Activated CD8-positive, alpha-beta T cell treated with anti-CD3 and anti-CD28 coated beads for 36 hours (primary cell): Measurements from ENCODE around the gene SECISBP2L. TPM values are rescaled to one million over a fixed set of nuclear protein-coding genes. Genes with fewer than 3 reads are reported as not detected.

Experiments
- ATAC-seq: fragments of 200-7000 bp; cut with Tn5 transposase; one replicate; pipeline ENCODE4 v1.10.0; 2021; ENCODE audit warnings: mild to moderate bottlenecking, moderate library complexity
- CTCF ChIA-PET: fragments of 350-600 bp; sonication (Branson Sonifier 250); formaldehyde crosslinking; loops from one replicate; lab custom pipeline; 2021; ENCODE audit warnings: antibody characterized with exemption; lab: Charles Lee
- POLR2A ChIA-PET: fragments of 350-600 bp; sonication (Branson Sonifier 250); formaldehyde crosslinking; loops from one replicate; lab custom pipeline; 2021; ENCODE audit warnings: antibody characterized with exemption; lab: Charles Lee
- DNase-seq: peaks from one replicate; pipeline ENCODE4 v3.0.0-alpha.2; 2020
- H3K27ac Mint-ChIP-seq: one replicate; pipeline ENCODE4 v1.8.0; 2021; ENCODE audit warnings: mild to moderate bottlenecking, mixed read lengths
- H3K27me3 Mint-ChIP-seq: one replicate; pipeline ENCODE4 v1.8.0; 2021; ENCODE audit warnings: mixed read lengths
- H3K36me3 Mint-ChIP-seq: one replicate; pipeline ENCODE4 v1.8.0; 2021; ENCODE audit warnings: low read depth, mixed read lengths
- H3K4me1 Mint-ChIP-seq: one replicate; pipeline ENCODE4 v1.8.0; 2021; ENCODE audit warnings: low read depth, mixed read lengths
- H3K4me3 Mint-ChIP-seq: one replicate; pipeline ENCODE4 v1.8.0; 2021; ENCODE audit warnings: mild to moderate bottlenecking, moderate library complexity, mixed read lengths
- H3K9me3 Mint-ChIP-seq: one replicate; pipeline ENCODE4 v1.8.0; 2021; ENCODE audit warnings: mixed read lengths
- CTCF ChIP-seq: fragments of 200-600 bp; IDR thresholded peaks from one replicate; pipeline ENCODE4 v1.8.0; 2022; ENCODE audit warnings: antibody characterized with exemption, mild to moderate bottlenecking
- intact Hi-C: fragments of 100-400 bp; cut with micrococcal nuclease; formaldehyde crosslinking; loops from one replicate; pipeline ENCODE4 v1.10.0; 2022
- total RNA-seq, 2 experiments: library from RNA; stranded (reverse); gene quantifications; one replicate each; pipeline ENCODE4 v1.2.3, GENCODE V29; 2021

Gene SECISBP2L
- total RNA-seq, 2 experiments from 2014 or later: 17.9 to 19.6 TPM

GRCh38 chr15:49036650-49037545 is 9.3 kb downstream of the SECISBP2L start:
- Mint-ChIP-seq H3K27ac (no peak overlapping the region), H3K4me1 (peaks cover 28% of the 10 kb centered on the region), H3K4me3 (no peak overlapping the region), H3K9me3 (no peaks in the 10 kb centered on the region), H3K36me3 (peaks cover 5% of the 10 kb centered on the region), H3K27me3 (no peaks in the 10 kb centered on the region)
- no peak for TF ChIP-seq CTCF
- no peak for DNase-seq
- intact Hi-C loops: no loop called here
- POLR2A ChIA-PET: interaction anchor here (0.6 to 1.0 kb wide), 2 partner anchors 13 to 705 kb away, joined by 3 read pairs; no protein-coding TSS in a partner anchor
- peak; percentile 64 for ATAC-seq
- CTCF ChIA-PET: interaction anchor here (1.5 kb wide), 1 partner anchor 10 kb away, joined by 6 read pairs; the partner anchor contains the start of gene SECISBP2L

GRCh38 chr15:49035825-49036224 is 10.4 kb downstream of the SECISBP2L start:
- intact Hi-C loops: no loop called here
- Mint-ChIP-seq H3K27ac (no peak overlapping the region), H3K9me3 (no peaks in the 10 kb centered on the region), H3K4me1 (peaks cover 18% of the 10 kb centered on the region), H3K4me3 (no peak overlapping the region), H3K36me3 (peaks cover 5% of the 10 kb centered on the region), H3K27me3 (no peaks in the 10 kb centered on the region)
- ATAC-seq (no peak), DNase-seq (no peak)
- TF ChIP-seq CTCF: no peak
- POLR2A ChIA-PET: interaction anchor here (1.0 kb wide), 1 partner anchor 14 kb away, joined by 3 read pairs; no protein-coding TSS in a partner anchor
- CTCF ChIA-PET: no interaction called here

GRCh38 chr15:49032601-49033145 is 13.6 kb downstream of the SECISBP2L start:
- CTCF ChIA-PET: interaction anchor here (2.1 kb wide), 1 partner anchor 57 kb away, joined by 5 read pairs; no protein-coding TSS in a partner anchor
- no peak for ATAC-seq
- intact Hi-C loops: no loop called here
- Mint-ChIP-seq H3K27ac (no peak overlapping the region), H3K9me3 (no peaks in the 10 kb centered on the region), H3K36me3 (peaks cover 8% of the 10 kb centered on the region), H3K27me3 (no peaks in the 10 kb centered on the region), H3K4me3 (no peak overlapping the region), H3K4me1 (peaks cover 7% of the 10 kb centered on the region)
- no peak for TF ChIP-seq CTCF
- POLR2A ChIA-PET: interaction anchor here (0.7 kb wide), 1 partner anchor 157 kb away, joined by 4 read pairs; no protein-coding TSS in a partner anchor
- DNase-seq: no peak

GRCh38 chr15:49031804-49032203 is 14.4 kb downstream of the SECISBP2L start:
- Mint-ChIP-seq H3K27me3 (no peaks in the 10 kb centered on the region), H3K9me3 (no peaks in the 10 kb centered on the region), H3K4me3 (no peak overlapping the region), H3K27ac (no peak overlapping the region), H3K36me3 (peaks cover 12% of the 10 kb centered on the region), H3K4me1 (peaks cover 3% of the 10 kb centered on the region)
- ChIA-PET POLR2A (no interaction called here), CTCF (no interaction called here)
- ATAC-seq (no peak), DNase-seq (no peak)
- TF ChIP-seq CTCF: no peak
- intact Hi-C loops: no loop called here

- Mint-ChIP-seq H3K27ac (no peak overlapping the region), H3K9me3 (no peaks in the 10 kb centered on the region), H3K4me1 (peaks cover 3% of the 10 kb centered on the region), H3K36me3 (peaks cover 15% of the 10 kb centered on the region), H3K4me3 (no peak overlapping the region), H3K27me3 (no peaks in the 10 kb centered on the region)
- intact Hi-C loops: no loop called here
- no peak for TF ChIP-seq CTCF
- POLR2A ChIA-PET: no interaction called here
- CTCF ChIA-PET: no interaction called here
- DNase-seq (no peak), ATAC-seq (no peak)
These were observed 19.5 kb downstream of the SECISBP2L start for GRCh38 chr15:49026700-49027099.
